ENCODE results near the gene RAET1G. TPM values are rescaled to one million over a fixed set of nuclear protein-coding genes. Genes with fewer than 3 reads are reported as not detected.

Gene RAET1G
- polyA plus RNA-seq, 1 of the 3 experiments (the other 2 are of a cell fraction), result 2.5 TPM

DNA sequence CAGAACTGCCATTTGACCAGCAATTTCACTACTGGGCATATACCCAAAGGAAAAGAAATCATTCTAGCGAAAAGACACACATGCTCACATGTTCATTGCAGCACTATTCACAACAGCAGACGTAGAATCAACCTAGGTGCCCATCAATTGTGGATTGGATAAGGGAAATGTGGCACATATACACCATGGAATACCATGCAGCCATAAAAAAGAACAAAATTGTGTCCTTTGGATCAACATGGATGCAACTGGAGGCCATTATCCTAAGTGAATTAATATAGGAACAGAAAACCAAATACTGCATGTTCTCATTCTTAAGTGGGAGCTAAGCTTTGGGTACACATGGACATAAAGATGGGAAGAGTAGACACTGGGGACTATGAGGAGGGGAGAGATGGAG, 41.1 kb downstream of the RAET1G start:
- no peaks in the 10 kb centered on the region for H3F3A ChIP-seq (replicated peaks; ENCODE audit: insufficient read depth)
- no peaks in the 10 kb centered on the region for H4K20me1 ChIP-seq (ENCODE audit: insufficient read depth)
- no peaks in the 10 kb centered on the region for H3K36me3 ChIP-seq (replicated peaks in 1 of 2; ENCODE audit: control insufficient read depth in 1 of 2, insufficient read depth in 2 of 2, low read length in 1 of 2)
- 68% methylated on average over 2 of the region's 2 CpGs for WGBS (ENCODE audit: low lambda C conversion rate)
- no peaks in the 10 kb centered on the region for H3K79me2 ChIP-seq (ENCODE audit: insufficient read depth)
- H3K4me3 ChIP-seq (ENCODE audit: low read depth in 2 of 2, low read length in 1 of 2), result no peak overlapping the region
- H3K27ac ChIP-seq (ENCODE audit: low read depth in 2 of 2, low read length in 1 of 2), result no peak overlapping the region
- no peak for TF ChIP-seq YY1 (IDR thresholded peaks at IDR 0.05; ENCODE audit: low read depth)
- TF ChIP-seq RCOR1 (IDR thresholded peaks at IDR 0.05; ENCODE audit: low read length), result no peak
- no peak for TF ChIP-seq FOXJ3 (CRISPR knock-in tag; IDR thresholded peaks at IDR 0.05)
- no peaks in the 10 kb centered on the region for H3K27me3 ChIP-seq (ENCODE audit: insufficient read depth)
- no peak for DNase-seq
- H3K9me2 ChIP-seq, result no peaks in the 10 kb centered on the region
- no peak overlapping the region for H3K4me2 ChIP-seq
- ChIA-PET POLR2A (no interaction called here), CTCF (interaction anchor here (1.0 to 1.6 kb wide), 2 partner anchors 17 to 43 kb away, joined by 5 read pairs; no protein-coding TSS in a partner anchor)
- H3K9ac ChIP-seq, result no peak overlapping the region
- no peak overlapping the region for H2AFZ ChIP-seq (ENCODE audit: low read depth)
- H3K4me1 ChIP-seq (ENCODE audit: control insufficient read depth in 1 of 2, insufficient read depth in 2 of 2, low read depth in 1 of 2, low read length in 1 of 2), result no peaks in the 10 kb centered on the region
- no peaks in the 10 kb centered on the region for H3K9me3 ChIP-seq

DNA sequence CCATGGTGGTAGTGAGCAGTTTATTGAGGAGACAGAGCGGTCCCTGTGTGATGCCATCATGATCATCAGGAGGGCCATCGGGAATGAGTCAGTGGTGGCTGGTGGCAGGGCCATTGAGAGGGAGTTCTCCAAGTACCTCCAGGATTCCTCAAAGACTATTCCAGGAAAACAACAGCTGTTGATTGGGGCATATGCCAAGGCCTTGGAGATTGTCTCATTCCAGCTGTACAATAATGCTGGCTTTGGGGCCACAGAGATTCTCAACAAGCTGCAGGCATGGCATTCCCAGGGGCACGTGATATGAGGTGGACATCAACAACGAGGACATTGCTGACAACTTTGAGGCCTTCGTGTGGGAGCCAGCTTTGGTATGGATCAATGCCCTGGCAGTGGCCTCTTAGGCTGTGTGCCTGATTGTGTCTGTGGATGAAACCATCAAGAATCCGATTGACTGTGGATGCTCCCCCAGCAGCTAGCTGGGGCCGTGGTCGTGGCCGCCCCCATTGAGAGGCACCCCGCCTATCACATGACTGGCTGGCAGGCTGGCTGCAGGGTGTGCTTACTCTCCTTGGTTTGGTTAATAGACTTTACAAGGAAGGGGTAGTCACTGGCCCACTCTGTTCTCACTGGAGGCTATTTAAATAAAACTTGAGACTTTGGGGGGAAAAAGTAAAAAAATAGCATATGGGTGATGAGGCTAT, 41.7 kb downstream of the RAET1G start:
- WGBS (ENCODE audit: low lambda C conversion rate), result 100% methylated on average over 1 of the region's 10 CpGs

More for the DNA sequence above, 41.7 kb downstream of the RAET1G start:
- H3K79me2 ChIP-seq (ENCODE audit: insufficient read depth), result no peaks in the 10 kb centered on the region
- no peaks in the 10 kb centered on the region for H3K36me3 ChIP-seq (replicated peaks in 1 of 2; ENCODE audit: control insufficient read depth in 1 of 2, insufficient read depth in 2 of 2, low read length in 1 of 2)
- no peak overlapping the region for H3K27ac ChIP-seq (ENCODE audit: low read depth in 2 of 2, low read length in 1 of 2)
- no peaks in the 10 kb centered on the region for H3K9me3 ChIP-seq
- H3K4me2 ChIP-seq, result no peak overlapping the region
- H3K4me1 ChIP-seq (ENCODE audit: control insufficient read depth in 1 of 2, insufficient read depth in 2 of 2, low read depth in 1 of 2, low read length in 1 of 2), result no peaks in the 10 kb centered on the region
- H3K9ac ChIP-seq, result no peak overlapping the region
- H3F3A ChIP-seq (replicated peaks; ENCODE audit: insufficient read depth), result no peaks in the 10 kb centered on the region
- POLR2A ChIA-PET, result no interaction called here
- no peaks in the 10 kb centered on the region for H4K20me1 ChIP-seq (ENCODE audit: insufficient read depth)
- H3K27me3 ChIP-seq (ENCODE audit: insufficient read depth), result no peaks in the 10 kb centered on the region
- CTCF ChIA-PET, result interaction anchor here (2.0 kb wide), 1 partner anchor 15 kb away, joined by 8 read pairs; no protein-coding TSS in a partner anchor
- H3K9me2 ChIP-seq, result no peaks in the 10 kb centered on the region
- TF ChIP-seq CHD2 (IDR thresholded peaks at IDR 0.05; ENCODE audit: low read length, partially characterized antibody) (no peak), MEF2A (IDR thresholded peaks at IDR 0.05; ENCODE audit: borderline replicate concordance, low read depth) (no peak), RCOR1 (IDR thresholded peaks at IDR 0.05; ENCODE audit: low read length) (no peak), SIN3A (IDR thresholded peaks at IDR 0.05; ENCODE audit: borderline replicate concordance, low read depth, low read length) (no peak), EP300 (IDR thresholded peaks at IDR 0.05; ENCODE audit: borderline replicate concordance in 1 of 2, low read depth in 1 of 2, low read length in 1 of 2) (no peak), RXRA (IDR thresholded peaks at IDR 0.05; ENCODE audit: borderline replicate concordance, low read depth) (no peak), FOXM1 (IDR thresholded peaks at IDR 0.05; ENCODE audit: low read depth) (no peak)
- TF ChIP-seq, protein P1, sequence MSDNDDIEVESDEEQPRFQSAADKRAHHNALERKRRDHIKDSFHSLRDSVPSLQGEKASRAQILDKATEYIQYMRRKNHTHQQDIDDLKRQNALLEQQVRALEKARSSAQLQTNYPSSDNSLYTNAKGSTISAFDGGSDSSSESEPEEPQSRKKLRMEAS (IDR thresholded peaks at IDR 0.05; ENCODE audit: low read depth), result no peak
- TF ChIP-seq, protein P2, sequence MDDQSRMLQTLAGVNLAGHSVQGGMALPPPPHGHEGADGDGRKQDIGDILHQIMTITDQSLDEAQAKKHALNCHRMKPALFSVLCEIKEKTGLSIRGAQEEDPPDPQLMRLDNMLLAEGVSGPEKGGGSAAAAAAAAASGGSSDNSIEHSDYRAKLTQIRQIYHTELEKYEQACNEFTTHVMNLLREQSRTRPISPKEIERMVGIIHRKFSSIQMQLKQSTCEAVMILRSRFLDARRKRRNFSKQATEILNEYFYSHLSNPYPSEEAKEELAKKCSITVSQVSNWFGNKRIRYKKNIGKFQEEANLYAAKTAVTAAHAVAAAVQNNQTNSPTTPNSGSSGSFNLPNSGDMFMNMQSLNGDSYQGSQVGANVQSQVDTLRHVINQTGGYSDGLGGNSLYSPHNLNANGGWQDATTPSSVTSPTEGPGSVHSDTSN (IDR thresholded peaks at IDR 0.05), result no peak
- TF ChIP-seq, protein P3, sequence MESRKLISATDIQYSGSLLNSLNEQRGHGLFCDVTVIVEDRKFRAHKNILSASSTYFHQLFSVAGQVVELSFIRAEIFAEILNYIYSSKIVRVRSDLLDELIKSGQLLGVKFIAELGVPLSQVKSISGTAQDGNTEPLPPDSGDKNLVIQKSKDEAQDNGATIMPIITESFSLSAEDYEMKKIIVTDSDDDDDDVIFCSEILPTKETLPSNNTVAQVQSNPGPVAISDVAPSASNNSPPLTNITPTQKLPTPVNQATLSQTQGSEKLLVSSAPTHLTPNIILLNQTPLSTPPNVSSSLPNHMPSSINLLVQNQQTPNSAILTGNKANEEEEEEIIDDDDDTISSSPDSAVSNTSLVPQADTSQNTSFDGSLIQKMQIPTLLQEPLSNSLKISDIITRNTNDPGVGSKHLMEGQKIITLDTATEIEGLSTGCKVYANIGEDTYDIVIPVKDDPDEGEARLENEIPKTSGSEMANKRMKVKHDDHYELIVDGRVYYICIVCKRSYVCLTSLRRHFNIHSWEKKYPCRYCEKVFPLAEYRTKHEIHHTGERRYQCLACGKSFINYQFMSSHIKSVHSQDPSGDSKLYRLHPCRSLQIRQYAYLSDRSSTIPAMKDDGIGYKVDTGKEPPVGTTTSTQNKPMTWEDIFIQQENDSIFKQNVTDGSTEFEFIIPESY (IDR thresholded peaks at IDR 0.05; ENCODE audit: borderline replicate concordance, low read depth), result no peak
- TF ChIP-seq, protein P4, sequence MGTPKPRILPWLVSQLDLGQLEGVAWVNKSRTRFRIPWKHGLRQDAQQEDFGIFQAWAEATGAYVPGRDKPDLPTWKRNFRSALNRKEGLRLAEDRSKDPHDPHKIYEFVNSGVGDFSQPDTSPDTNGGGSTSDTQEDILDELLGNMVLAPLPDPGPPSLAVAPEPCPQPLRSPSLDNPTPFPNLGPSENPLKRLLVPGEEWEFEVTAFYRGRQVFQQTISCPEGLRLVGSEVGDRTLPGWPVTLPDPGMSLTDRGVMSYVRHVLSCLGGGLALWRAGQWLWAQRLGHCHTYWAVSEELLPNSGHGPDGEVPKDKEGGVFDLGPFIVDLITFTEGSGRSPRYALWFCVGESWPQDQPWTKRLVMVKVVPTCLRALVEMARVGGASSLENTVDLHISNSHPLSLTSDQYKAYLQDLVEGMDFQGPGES (IDR thresholded peaks at IDR 0.05; ENCODE audit: low read depth, low read length), result no peak
- H3K4me3 ChIP-seq (ENCODE audit: low read depth in 2 of 2, low read length in 1 of 2), result no peak overlapping the region
- no peak overlapping the region for H2AFZ ChIP-seq (ENCODE audit: low read depth)
- no peak for DNase-seq

All from SK-N-SH (cell line).